ENCODE measurements around the gene SNRNP35.
"Not testable (repeated sequence)": the region's sequence is repeated elsewhere in the genome, so short reads cannot be mapped to it uniquely, and the experiment has no call there.

Gene SNRNP35

GRCh38 chr12:123449249-123449733 is 8.6 kb upstream of the SNRNP35 start:
- DNase-seq (ENCODE audit: low read depth, low spot score) = no peak

- DNase-seq (ENCODE audit: low read depth, low spot score) = no peak
Measured at GRCh38 chr12:123449856-123450255, 8.1 kb upstream of the SNRNP35 start.

- DNase-seq (ENCODE audit: low read depth, low spot score) = no peak
Measured at GRCh38 chr12:123450636-123451035, 7.3 kb upstream of the SNRNP35 start.

- DNase-seq (ENCODE audit: low read depth, low spot score) = not testable (repeated sequence)
Measured at GRCh38 chr12:123452276-123452550, 5.7 kb upstream of the SNRNP35 start.

GRCh38 chr12:123453165-123453564 is 4.8 kb upstream of the SNRNP35 start:
- no peak for DNase-seq (ENCODE audit: low read depth, low spot score)

- DNase-seq (ENCODE audit: low read depth, low spot score) = not testable (repeated sequence)
Measured at GRCh38 chr12:123463174-123463573, 5.2 kb downstream of the SNRNP35 start.

- no peak for DNase-seq (ENCODE audit: low read depth, low spot score)
Measured at GRCh38 chr12:123465084-123465483, 7.1 kb downstream of the SNRNP35 start.

GRCh38 chr12:123468786-123469185 is 10.8 kb downstream of the SNRNP35 start:
- DNase-seq (ENCODE audit: low read depth, low spot score) = no peak

GRCh38 chr12:123469978-123470377 is 12.0 kb downstream of the SNRNP35 start:
- DNase-seq (ENCODE audit: low read depth, low spot score) = no peak

GRCh38 chr12:123471374-123472068 is 13.6 kb downstream of the SNRNP35 start:
- no peak for DNase-seq (ENCODE audit: low read depth, low spot score)

- no peak for DNase-seq (ENCODE audit: low read depth, low spot score)
Measured at GRCh38 chr12:123472438-123472849, 14.5 kb downstream of the SNRNP35 start.

GRCh38 chr12:123474485-123475245 is 16.7 kb downstream of the SNRNP35 start:
- no peak for DNase-seq (ENCODE audit: low read depth, low spot score)

GRCh38 chr12:123475246-123475703 is 17.3 kb downstream of the SNRNP35 start:
- DNase-seq (ENCODE audit: low read depth, low spot score) = no peak

GRCh38 chr12:123478069-123478468 is 20.1 kb downstream of the SNRNP35 start:
- no peak for DNase-seq (ENCODE audit: low read depth, low spot score)

GRCh38 chr12:123478762-123479161 is 20.8 kb downstream of the SNRNP35 start:
- DNase-seq (ENCODE audit: low read depth, low spot score) = no peak

- no peak for DNase-seq (ENCODE audit: low read depth, low spot score)
Measured at GRCh38 chr12:123479442-123480180, 21.7 kb downstream of the SNRNP35 start.

- DNase-seq (ENCODE audit: low read depth, low spot score) = not testable (repeated sequence)
Measured at GRCh38 chr12:123481251-123481650, 23.3 kb downstream of the SNRNP35 start.

GRCh38 chr12:123482876-123483275 is 24.9 kb downstream of the SNRNP35 start:
- no peak for DNase-seq (ENCODE audit: low read depth, low spot score)

- no peak for DNase-seq (ENCODE audit: low read depth, low spot score)
Measured at GRCh38 chr12:123483602-123484248, 25.8 kb downstream of the SNRNP35 start.

- no peak for DNase-seq (ENCODE audit: low read depth, low spot score)
Measured at GRCh38 chr12:123485756-123486155, 27.8 kb downstream of the SNRNP35 start.

GRCh38 chr12:123487428-123487827 is 29.5 kb downstream of the SNRNP35 start:
- no peak for DNase-seq (ENCODE audit: low read depth, low spot score)

All from iPS DF 19.7 (cell line).